Stimulated activated CD8-positive, alpha-beta memory T cell treated with anti-CD3 and anti-CD28 coated beads, Interleukin-4, amount 100 ng/mL, for 24 hours (primary cell): Measurements from ENCODE around the gene COL8A2.

Source experiments
- DNase-seq: peaks from one replicate; pipeline ENCODE4 v3.0.0-alpha.2; 2020; ENCODE audit warnings: low read depth

The COL8A2 gene

DNA sequence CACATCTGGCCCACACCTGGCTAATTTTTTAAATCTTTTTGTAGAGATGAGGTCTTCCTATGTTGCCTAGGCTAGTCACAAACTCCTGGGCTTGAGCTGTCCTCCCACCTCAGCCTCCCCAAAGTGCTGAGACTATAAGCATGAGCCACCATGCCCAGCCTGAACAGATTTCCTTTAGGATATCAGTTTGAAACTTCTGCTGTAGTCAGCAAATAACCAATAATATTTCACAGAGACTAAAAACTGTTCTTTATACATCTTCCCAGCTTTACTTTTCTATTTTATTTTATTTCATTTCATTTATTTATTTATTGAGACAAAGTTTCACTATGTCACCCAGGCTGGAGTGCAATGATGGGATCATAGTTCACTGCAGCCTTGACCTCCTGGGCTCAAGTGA lies 71.0 kb downstream of the COL8A2 start:
- DNase-seq, result no peak

DNA sequence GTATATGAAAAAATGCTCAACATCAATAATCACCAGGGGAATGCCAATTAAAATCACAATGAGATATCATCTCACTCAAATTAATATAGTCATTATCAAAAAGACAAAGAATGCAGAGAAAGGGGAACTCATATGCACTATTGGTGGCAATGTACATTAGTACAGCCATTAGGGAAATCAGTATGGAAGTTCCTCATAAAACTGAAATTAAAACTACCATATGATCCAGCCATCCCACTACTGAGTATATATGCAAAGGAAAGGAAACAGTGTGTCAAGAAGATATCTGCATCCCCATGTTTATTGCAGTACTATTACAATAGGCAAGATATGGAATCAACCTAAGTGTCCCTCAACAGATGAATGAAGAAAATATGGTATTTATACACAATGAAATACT lies 73.2 kb downstream of the COL8A2 start:
- no peak for DNase-seq
